HUES48 (cell line): ENCODE results near the gene GJC1.

Source experiments
- H3K27ac ChIP-seq: one replicate; pipeline ENCODE4 v1.7.0; 2013; ENCODE audit warnings: low read depth, low read length, inconsistent platforms
- H3K27me3 ChIP-seq: 2 replicates; pipeline ENCODE4 v1.6.1; 2013; ENCODE audit warnings: mild to moderate bottlenecking, low read length; ENCODE audit not compliant: control insufficient read depth, insufficient read depth
- H3K36me3 ChIP-seq: 2 replicates; pipeline ENCODE4 v1.6.1; 2013; ENCODE audit warnings: low read length; ENCODE audit not compliant: control insufficient read depth, insufficient read depth
- H3K4me1 ChIP-seq: 2 replicates; pipeline ENCODE4 v1.6.1; 2013; ENCODE audit warnings: mild to moderate bottlenecking, low read length; ENCODE audit not compliant: control insufficient read depth, insufficient read depth
- H3K4me3 ChIP-seq: 2 replicates; pipeline ENCODE4 v1.5.1; 2013; ENCODE audit warnings: mild to moderate bottlenecking, low read depth, low read length
- H3K9ac ChIP-seq: 2 replicates; pipeline ENCODE4 v1.6.1; 2013; ENCODE audit warnings: mild to moderate bottlenecking, low read depth, low read length, moderate library complexity
- H3K9me3 ChIP-seq: 2 replicates; pipeline ENCODE4 v1.6.1; 2013; ENCODE audit warnings: low read length; ENCODE audit not compliant: control insufficient read depth, insufficient read depth

The GJC1 gene

GRCh38 chr17:44775136-44775837 lies 54.8 kb downstream of the GJC1 start:
- H3K27ac ChIP-seq = peak overlapping the region; percentile 6
- peak overlapping the region; percentile 26; the same call in 1 of the 2 replicates for H3K9ac ChIP-seq
- no peaks in the 10 kb centered on the region for H3K9me3 ChIP-seq
- peak overlapping the region; percentile 67 for H3K4me3 ChIP-seq
- H3K27me3 ChIP-seq = peaks cover 20% of the 10 kb centered on the region
- H3K36me3 ChIP-seq = no peaks in the 10 kb centered on the region
- peaks cover 12% of the 10 kb centered on the region; the same call in 1 of the 2 replicates for H3K4me1 ChIP-seq

- Histone ChIP-seq H3K36me3 (no peaks in the 10 kb centered on the region), H3K9me3 (no peaks in the 10 kb centered on the region), H3K27ac (peak overlapping the region; percentile 6), H3K9ac (peak overlapping the region; percentile 26; the same call in 1 of the 2 replicates), H3K4me3 (peak overlapping the region; percentile 67), H3K4me1 (peaks cover 10% of the 10 kb centered on the region; the same call in 1 of the 2 replicates), H3K27me3 (peaks cover 20% of the 10 kb centered on the region)
Measured at GRCh38 chr17:44774271-44775135, 55.6 kb downstream of the GJC1 start.

GRCh38 chr17:44773140-44773539 lies 56.9 kb downstream of the GJC1 start:
- H3K27ac ChIP-seq = no peak overlapping the region
- no peaks in the 10 kb centered on the region for H3K36me3 ChIP-seq
- H3K4me3 ChIP-seq = no peak overlapping the region
- no peak overlapping the region for H3K9ac ChIP-seq
- H3K27me3 ChIP-seq = peaks cover 20% of the 10 kb centered on the region
- no peaks in the 10 kb centered on the region for H3K9me3 ChIP-seq
- H3K4me1 ChIP-seq = 0 out of 2 replicates have a peak, but pooled peaks cover 2% of the 10 kb centered on the region

- Histone ChIP-seq H3K27me3 (peaks cover 14% of the 10 kb centered on the region), H3K27ac (no peak overlapping the region), H3K9me3 (no peaks in the 10 kb centered on the region), H3K4me3 (no peak overlapping the region), H3K4me1 (peaks cover 8% of the 10 kb centered on the region; the same call in 1 of the 2 replicates), H3K9ac (no peak overlapping the region), H3K36me3 (no peaks in the 10 kb centered on the region)
Measured at GRCh38 chr17:44772308-44773045, 57.6 kb downstream of the GJC1 start.

GRCh38 chr17:44770166-44770925 lies 59.7 kb downstream of the GJC1 start:
- H3K9ac ChIP-seq = no peak overlapping the region

GRCh38 chr17:44769647-44770084 lies 60.4 kb downstream of the GJC1 start:
- Histone ChIP-seq H3K36me3 (no peaks in the 10 kb centered on the region), H3K9ac (no peak overlapping the region), H3K4me1 (peaks cover 5% of the 10 kb centered on the region; the same call in 1 of the 2 replicates), H3K9me3 (no peaks in the 10 kb centered on the region), H3K27me3 (no peaks in the 10 kb centered on the region; the same call in 1 of the 2 replicates), H3K4me3 (no peak overlapping the region), H3K27ac (no peak overlapping the region)

More at GRCh38 chr17:44770166-44770925, 59.7 kb downstream of the GJC1 start:
- Histone ChIP-seq H3K27me3 (no peaks in the 10 kb centered on the region), H3K36me3 (no peaks in the 10 kb centered on the region), H3K4me3 (no peak overlapping the region), H3K27ac (no peak overlapping the region), H3K9me3 (no peaks in the 10 kb centered on the region), H3K4me1 (peaks cover 5% of the 10 kb centered on the region; the same call in 1 of the 2 replicates)

- Histone ChIP-seq H3K36me3 (no peaks in the 10 kb centered on the region), H3K9me3 (no peaks in the 10 kb centered on the region), H3K27ac (no peak overlapping the region), H3K4me3 (no peak overlapping the region), H3K9ac (no peak overlapping the region), H3K27me3 (no peaks in the 10 kb centered on the region; the same call in 1 of the 2 replicates), H3K4me1 (peaks cover 5% of the 10 kb centered on the region; the same call in 1 of the 2 replicates)
Measured at GRCh38 chr17:44769230-44769629, 60.9 kb downstream of the GJC1 start.

- Histone ChIP-seq H3K4me1 (peaks cover 5% of the 10 kb centered on the region; the same call in 1 of the 2 replicates), H3K27me3 (no peaks in the 10 kb centered on the region; the same call in 1 of the 2 replicates), H3K9ac (no peak overlapping the region), H3K4me3 (no peak overlapping the region), H3K36me3 (no peaks in the 10 kb centered on the region), H3K27ac (no peak overlapping the region), H3K9me3 (no peaks in the 10 kb centered on the region)
Measured at GRCh38 chr17:44768505-44769142, 61.5 kb downstream of the GJC1 start.

GRCh38 chr17:44767493-44767892 lies 62.6 kb downstream of the GJC1 start:
- H3K36me3 ChIP-seq = no peaks in the 10 kb centered on the region
- peaks cover 5% of the 10 kb centered on the region; the same call in 1 of the 2 replicates for H3K4me1 ChIP-seq
- no peak overlapping the region for H3K27ac ChIP-seq
- H3K4me3 ChIP-seq = no peak overlapping the region
- H3K27me3 ChIP-seq = peaks cover under 1% of the 10 kb centered on the region; the same call in 1 of the 2 replicates
- no peaks in the 10 kb centered on the region for H3K9me3 ChIP-seq
- no peak overlapping the region for H3K9ac ChIP-seq
